ENCODE measurements around the gene ZNF341. TPM values are rescaled to one million over a fixed set of nuclear protein-coding genes. Genes with fewer than 3 reads are reported as not detected.

Gene ZNF341
- total and polyA plus RNA-seq, 2 of the 8 experiments (the other 6 are each of a cell fraction or from before 2014, with no cell fraction given) = 5.8 to 6.4 TPM

- no peak for TF ChIP-seq BACH1 (IDR thresholded peaks at IDR 0.05; ENCODE audit: low read length)
These were observed 83.9 kb downstream of the ZNF341 start (continued) for GRCh38 chr20:33815671-33816070.

Measured in H1 (cell line).